ENCODE data around the gene NTHL1.

Gene NTHL1

DNA sequence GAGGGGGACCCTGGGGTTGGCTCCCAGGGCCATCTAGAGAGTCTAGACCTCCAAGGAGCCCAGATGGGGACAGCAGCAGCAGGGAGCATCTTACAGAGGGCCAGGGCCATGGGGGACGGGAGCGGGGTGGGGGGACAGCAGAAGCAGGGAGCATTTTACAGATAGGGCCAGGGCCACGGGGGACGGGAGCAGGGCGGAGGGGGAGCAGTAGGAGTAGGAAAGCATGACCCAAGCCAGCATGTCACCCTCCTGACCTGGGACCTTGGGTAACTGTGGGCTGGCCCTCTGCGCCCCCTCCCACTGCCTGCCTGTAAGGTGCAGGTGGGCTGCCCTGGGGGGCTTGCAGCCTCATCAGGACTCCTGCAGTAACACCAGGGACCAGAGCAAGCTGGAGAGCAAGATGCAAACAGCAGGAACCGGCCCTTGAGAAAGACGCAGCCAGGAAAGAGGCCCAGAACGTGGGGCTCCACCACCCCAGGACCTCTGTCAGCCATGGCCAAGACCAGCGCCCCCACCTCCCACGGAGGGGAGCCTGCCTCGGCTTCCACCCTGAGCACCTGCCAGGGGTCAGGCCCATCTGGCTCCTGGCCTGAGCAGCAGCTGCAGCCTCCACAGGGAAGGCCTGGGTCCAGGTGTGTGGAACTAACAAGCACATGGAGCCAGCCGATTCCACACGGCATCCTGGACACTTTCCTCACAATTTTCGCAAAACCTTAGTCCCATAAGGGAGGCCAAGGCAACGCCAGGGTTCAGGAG lies 40.4 kb downstream of the NTHL1 start:
- no peak for DNase-seq

DNA sequence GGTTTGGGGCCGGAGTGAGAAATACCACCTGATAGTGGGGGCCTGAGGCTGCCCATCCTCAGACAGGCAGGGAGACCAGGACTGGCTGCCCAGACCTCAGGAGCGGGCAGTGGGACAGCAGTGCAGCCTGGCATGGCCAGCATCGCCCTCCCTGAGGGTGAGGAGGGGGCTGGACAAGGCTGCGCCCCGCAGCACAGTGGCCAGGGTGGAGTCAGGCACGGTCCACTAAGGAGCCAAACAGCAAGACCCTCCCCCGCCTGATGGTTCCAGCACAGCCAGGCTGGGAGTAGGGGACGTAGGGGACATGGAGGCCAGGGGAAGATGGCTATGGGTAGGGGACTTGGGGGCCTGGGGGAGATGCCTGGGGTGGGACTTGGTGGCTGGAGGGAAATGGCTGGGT lies 41.3 kb downstream of the NTHL1 start:
- DNase-seq: no peak

DNA sequence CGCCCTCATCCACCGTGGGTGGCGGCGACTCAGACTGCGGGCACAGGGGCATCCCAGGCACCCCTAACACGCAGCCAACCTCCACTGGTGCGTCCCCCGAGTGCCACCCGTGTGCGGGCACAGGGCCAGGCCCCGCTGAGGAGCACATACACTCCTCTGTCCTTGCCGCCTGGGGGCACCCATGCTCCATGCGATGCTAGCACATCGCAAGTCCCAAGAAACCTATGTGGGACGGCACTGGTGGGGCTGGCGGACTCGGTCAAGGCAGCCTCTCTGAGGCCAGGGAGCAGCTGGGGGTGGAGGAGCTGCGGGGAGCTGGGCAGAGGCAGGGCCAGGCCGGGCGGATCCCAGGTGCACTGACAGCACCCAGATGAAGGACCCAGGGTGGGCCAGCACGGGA lies 42.0 kb downstream of the NTHL1 start:
- no peak for DNase-seq

DNA sequence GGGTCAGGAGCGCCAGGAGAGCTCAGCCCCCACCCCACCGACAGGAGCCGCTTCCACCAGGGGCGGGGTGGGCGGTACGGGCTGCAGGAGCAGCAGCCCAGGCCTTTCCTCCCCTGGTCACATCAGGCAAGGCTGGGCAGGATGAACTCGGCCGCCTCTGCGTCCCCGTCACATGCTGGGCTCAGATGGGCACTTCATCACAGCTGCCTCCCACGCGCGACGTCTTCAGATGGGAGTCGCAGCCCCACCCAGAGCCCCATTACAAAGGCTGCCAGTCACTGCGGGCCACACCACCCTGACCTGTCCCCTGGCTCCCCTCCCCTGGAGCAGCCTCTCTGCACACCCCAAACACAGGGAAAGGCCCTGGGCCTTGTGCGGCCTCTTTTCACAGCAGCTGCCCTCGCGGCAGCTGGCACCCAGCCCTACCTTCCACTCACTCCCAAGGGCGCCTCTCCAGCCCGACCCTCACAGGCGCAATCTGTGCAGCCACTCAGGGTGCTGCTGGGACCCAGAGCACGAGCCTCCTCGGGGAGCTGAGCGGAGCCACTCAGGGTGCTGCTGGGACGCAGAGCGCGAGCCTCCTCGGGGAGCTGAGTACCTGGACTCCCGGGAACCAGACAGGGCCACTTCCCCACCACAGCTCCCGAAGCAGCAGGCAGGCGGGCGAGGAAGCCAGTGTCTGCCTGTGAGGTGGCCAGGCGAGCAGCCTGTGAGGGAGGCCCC lies 42.7 kb downstream of the NTHL1 start:
- no peak for DNase-seq

DNA sequence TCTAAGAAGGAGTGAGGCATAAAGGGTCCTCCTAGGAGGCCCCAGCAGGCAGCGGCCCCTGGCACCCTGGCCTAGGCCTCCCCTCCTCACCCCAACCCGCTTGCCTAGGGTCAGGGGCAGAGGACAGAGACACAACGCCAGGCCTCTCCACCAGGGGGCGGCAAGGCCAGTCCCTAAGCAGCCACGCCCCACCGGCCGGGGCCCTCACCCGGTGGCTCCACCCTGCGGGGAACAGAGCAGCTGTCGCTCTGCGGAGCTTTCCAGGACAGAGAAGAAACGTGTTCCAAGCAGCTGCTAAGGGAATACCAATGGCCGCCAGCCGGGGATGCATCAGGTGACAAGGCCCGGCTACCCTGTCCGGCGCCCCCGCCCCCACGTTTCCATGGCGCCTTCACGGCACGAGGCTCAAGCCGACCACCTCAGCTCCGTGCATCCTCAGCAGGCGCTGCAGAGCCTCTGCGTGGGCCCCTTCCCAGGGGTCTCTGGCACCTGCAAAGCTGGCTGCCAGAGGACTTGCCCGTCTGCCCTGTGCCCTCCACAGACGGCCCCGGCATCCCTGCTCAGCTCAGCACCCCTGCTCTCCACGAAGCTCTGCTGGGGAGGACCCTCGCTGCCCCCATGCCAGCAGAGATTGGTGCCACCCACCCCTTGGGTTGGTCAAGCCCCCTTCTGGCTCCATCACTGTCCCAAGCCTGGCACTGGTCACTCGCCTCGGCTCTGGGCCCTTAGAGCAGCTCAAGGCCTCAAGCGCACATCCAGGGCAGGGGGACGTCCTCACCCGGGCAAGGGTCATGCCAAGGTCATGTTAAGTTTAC lies 43.6 kb downstream of the NTHL1 start:
- DNase-seq: peak; percentile 89

DNA sequence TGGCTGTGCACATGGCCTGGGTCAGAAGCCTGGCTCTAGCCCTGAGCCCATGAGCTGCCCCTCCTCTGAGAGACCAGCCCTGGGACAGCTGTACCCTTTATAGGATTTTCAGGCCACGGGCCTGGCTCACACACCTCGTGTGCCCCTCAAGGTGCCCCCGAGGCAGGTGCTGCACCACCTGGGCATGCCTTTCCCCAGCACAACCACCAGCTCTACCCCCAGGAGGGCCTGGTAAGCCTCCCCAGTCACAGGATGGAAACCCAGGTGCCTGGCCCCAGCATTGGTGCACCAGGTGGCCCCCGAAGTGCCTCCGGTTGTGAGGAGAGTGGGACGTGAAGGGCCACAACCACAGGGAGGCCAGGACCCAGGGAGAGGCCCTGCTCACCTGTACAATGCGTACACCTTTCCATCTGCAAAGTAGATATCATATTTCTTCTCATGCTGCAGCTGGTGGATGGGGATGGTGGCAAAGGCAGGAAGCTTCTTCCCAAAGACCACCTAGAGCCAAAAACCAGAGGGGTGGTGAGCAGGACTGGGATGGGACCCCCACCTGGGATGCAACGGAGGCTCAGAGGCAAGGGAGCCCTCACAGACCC lies 44.3 kb downstream of the NTHL1 start:
- no peak for DNase-seq

DNA sequence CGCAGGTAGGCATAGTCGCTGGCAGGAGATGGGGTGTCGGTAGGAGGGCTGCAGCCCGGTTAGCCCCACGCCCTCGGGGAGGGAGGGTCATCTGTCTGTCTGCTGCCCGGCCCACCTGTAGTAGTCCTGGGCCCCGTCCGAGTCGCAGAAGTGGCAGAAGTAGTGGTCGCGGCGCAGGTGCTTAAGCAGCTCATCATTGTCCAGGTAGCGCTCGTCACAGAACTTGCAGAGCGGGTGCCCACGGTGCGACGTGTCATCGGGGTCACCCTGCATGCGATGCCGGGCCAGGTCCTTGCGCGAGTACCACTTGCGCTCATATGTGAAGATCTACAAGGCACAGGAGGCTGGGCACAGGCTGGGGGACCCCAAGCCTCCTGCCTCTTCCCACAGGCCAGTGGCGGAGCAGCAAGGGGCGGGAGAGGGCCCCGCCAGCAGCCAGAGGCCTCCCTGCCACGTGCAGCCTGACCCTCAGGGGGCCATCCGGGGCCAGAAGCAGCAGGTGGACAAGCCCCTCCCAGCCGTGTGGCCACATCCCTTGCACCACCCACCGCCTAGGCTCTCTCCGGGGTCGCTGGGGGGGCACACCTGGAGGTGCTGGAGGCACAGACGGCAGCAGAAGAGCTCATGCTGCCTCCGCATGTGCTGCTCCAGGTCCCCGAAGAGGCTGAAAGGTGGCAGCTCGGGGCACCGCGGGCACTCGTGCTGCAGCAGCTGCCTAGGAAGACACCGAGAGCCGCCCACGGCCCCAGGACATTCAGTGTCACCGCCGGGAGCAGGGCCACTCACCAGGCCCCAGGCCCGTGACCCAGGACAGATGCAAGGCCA lies 45.0 kb downstream of the NTHL1 start:
- DNase-seq: no peak

DNA sequence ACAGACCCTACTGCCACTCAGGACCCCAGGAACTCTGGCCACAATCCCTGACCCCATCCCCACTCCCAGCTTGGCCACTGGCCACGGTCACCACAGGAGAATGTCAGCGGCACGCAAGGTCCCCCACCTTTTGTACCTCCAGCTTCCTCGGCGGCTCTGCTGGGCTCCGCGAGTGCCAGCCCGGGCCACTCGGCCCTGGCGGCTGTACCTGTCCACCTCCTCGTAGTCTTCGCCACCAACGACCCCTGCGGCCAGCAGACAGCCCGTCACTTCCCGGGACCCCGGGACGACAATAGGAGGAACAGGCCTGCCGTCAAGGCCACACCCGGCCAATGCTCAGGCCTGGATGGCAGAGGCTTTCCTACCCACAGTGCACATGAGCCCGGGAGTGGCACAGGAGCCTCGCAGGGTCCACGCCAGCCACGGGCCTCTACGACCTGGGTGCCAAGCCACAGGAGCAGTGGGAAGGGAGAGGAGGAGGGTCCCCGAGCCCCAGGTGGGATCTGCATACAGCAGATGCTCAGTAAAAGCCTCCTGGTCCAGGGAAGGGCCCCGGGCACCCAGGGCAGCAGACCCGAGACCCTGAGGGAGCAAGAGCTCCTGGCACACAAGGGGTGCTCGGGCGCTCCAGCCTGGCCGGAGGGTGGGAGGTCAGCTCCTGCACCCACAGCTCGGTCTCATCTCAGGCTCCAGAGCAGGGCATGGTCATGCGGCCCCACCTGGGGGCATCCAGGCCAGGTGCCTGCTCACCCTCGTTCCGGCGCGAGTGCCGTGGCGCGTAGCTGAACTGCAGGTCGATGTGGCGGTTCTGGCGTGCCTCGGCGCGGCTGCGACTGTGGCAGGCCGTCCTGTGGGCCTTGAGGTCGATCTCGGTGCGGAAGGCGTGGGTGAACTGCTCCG lies 45.9 kb downstream of the NTHL1 start:
- no peak for DNase-seq

DNA sequence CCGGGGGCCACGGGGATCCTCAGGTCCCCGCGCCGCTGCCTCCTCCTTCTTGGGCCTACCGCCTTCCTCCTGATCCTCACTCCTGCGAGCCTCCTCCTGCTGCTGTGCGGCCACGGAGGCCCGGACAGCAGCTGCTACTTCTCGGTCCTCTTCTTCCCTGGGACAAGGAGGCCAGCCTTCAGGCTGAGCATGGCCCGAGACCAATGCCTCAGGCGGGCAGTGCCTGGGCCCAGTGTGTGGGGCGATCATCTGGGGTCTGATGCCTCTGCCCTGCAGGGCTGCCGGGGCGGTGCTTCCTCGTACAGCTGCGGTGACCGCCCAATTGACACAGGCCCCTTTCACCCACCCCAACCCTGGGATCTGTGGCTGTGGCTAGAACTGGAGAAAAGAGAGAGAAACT lies 46.6 kb downstream of the NTHL1 start:
- DNase-seq: no peak

DNA sequence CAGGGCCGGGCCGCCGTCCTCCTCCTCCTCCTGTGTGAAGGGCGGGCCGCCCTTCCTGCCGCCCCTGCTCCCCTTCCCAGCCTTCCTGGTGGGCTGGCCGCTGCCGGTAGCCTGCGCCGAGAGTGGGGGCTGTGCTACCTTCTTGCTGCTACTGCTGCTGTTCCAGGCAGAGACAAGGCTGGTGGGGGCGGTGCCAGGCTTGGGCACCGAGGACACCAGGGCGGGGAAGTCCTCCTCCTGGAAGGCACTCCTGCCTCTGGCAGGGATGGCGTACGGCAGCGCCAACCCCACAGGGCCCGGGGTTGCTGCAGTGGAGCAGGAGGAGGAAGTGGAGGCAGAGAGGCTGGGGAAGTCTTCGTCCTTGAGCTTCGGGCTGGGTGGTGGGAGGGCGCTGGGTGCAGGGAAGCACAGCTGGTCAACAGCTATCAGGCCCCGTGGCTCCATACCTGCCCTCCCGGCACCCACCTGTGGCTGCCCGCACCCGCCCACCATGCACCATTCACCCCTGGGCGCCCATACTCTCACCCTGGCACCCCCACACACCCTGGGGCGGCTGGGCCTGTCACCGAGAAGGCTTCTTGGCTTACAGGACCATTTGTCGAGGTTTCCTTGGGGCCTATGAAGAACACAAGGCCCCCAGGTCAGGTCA lies 47.6 kb downstream of the NTHL1 start:
- no peak for DNase-seq

DNA sequence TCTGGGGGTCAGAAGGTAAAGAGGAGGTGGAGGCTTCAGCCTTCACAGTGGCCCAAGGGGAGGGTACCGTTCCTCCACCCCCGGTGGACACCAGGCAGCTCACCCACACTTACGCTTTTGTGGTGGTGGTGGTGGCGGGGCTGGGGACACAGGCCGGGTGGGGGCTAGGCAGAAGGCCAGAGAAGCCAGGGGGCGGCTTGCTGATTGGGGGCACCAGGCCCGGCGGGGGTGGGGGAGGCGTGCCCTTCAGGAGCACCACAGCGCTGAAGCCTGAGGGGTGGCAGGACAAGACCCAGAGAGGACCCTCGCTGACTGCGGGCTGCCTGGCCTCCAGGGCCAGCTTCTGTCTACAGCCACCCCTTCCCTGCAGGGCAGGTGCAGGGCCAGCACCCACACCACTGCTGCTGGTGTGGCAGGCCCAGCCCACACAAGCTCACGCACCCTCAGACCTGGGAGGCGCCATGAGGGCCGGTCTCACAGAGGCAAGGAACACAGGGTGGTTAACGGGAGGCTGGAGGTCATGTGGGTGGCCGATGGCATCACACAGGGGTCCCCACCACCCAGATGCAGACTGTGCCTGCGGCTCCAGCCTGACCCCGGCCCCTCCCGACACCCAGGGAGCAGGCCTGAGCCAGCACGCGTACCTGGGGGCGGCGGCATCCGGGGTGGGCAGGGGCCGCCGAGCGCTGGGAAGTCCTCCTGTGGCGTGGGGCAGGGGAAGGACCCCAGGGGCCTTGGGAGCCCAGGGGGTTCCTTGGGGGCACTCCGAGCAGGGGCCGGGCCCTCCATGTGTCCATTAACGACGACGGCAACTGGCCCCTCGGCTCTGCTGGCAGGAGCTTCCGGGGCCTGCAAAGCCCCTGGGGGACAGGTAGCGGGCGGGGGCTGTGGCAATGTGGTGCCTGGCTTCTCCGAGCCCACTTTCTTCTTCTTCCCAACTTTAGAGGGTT lies 48.5 kb downstream of the NTHL1 start:
- DNase-seq: no peak

DNA sequence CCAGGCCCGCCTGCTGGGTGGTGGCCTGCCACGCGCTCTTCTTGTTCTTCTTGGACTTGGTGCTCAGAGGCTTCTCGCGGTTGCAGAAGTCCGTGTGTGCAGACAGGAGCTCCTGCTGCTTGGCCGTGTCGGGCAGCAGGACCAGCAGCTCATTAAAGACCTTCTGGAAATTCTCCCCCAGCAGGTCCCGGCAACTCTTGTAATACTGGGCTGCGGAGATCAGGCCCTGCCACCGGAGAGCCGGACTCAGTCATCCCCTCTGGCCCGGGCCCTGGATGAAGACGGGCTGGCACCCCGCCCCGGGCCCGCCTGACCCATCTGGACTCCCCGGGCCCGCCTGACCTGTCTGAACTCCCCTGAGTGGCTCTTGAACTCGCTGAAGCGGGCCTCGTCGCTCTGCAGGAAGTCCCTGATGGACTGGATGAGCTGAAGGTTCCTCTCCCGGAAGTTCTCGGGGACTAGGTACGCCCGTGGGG lies 49.2 kb downstream of the NTHL1 start:
- DNase-seq: no peak

DNA sequence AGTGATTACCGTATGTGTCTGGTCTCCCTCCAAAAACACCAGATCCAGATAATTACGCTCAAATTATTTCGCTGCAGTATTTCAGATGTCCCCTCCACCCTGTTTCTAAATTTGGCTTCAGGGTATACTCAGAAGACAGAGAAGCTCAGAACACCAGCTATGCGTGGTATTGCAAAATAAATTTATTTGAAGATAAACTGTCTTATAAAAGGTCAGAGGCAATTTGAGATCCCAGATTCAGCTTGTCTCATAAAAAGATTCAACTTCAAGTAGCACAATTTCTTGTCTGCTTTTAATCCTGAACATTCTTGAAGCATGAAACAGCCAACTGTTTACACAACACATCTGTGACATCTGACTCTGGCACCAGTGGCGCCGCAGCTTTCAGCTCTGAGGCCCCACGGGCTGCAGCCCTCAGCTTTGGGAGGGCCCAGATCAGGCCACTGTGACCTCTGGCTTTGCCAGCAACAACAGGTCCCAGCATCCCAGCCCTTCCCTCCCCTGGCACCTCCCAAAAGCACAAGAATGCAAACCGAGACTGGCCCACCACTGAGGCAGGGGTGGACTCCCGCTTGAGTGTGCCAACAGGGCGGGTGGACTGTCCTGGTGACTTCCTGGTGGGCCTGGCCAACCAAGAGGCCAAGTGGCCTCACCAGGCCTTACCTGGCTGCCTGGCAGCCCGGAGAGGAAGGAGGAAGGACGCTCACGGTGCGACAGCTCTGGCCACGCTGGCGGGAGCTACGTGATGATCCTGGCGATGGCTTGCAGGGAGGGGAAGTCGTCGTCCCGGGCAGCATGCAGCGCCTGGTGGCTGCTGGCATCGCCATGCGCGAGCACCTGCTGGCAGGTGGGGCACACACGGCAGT lies 49.9 kb downstream of the NTHL1 start:
- DNase-seq: no peak

DNA sequence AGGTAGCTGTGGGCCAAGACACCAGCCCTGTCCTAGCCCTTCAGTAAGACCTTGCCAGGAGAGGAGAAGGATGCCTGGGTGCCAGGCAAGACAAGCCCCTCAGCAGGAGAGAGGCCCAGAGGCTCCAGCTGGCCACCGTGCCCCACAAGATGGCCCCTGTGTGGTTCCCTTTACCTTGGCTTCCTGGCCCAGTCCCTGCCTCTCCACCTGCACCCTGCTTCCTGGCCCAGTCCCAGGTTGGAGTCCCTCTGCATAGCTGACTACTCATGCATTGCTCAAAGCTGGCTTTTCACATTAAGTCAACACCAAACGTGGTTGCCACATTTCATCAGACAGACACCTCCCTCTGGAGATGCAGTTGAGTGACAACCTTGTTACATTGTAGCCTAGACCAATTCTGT lies 53.9 kb downstream of the NTHL1 start:
- no peak for DNase-seq

DNA sequence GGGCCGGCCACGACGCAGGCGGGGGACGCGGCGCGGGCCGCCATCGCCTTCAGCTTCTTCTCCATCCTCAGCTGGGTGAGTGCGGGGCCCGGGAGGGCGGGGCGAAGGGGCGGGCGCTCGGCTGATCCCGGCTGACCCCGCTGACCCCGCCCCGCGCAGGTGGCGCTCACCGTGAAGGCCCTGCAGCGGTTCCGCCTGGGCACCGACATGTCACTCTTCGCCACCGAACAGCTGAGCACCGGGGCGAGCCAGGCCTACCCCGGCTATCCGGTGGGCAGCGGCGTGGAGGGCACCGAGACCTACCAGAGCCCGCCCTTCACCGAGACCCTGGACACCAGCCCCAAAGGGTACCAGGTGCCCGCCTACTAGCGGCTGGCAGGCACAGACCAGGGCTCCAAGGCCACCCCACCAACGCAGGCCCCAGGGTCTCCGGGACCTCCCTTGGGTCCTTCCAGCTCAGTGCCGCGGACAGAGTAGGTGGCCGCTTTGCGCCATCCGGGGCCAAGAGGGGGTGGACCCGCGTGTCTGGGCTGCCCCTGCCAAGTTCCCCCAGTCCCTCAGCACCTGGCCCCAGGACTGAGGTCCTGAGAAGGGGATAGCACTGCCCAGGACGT lies 54.8 kb downstream of the NTHL1 start:
- DNase-seq: no peak

DNA sequence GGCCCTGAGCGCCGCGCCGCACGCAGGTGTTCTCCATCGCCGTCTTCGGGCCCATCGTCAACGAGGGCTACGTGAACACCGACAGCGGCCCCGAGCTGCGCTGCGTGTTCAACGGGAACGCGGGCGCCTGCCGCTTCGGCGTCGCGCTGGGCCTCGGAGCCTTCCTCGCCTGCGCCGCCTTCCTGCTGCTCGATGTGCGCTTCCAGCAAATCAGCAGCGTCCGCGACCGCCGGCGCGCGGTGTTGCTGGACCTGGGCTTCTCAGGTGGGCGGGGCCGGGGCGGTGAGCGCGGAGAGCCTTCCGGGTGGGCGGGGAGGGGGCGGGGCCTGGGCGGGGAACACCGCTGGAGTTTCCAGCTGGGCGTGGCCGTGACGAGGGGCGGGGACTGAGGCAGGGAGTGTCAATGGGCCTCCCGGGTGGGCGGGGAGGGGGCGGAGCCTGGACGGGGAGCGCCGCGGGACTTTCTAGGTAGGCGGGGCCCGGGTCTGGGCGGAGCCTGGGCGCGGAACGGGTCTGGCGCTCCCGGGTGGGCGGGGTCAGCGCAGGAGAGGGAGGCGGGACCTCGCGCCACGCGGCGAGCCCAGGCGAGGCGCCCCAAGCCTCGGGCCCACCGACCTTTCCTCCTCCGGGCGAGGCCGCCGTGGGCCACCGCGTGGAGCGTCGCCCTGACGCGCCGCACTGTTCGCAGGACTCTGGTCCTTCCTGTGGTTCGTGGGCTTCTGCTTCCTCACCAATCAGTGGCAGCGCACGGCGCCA lies 55.5 kb downstream of the NTHL1 start:
- peak; percentile 98 for DNase-seq

DNA sequence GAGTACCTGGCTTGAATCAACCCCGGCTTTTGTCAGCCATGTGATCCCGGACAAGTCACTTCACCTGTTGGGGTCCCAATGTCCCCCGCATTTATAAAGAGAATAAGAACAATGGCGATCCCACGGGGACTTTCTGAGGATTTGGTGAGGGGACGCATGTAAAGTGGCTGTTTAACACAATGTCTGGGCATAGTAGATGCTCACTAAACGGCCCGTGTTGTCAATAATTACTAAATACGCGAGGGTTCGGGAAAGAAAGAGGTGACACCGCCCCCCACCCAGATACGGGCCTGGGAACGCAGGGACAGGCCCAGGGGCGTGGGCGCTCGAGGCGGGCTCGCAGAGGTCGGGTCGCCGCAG lies 56.1 kb downstream of the NTHL1 start:
- no peak for DNase-seq
